ENCODE measurements around the gene FLVCR2.

DNA sequence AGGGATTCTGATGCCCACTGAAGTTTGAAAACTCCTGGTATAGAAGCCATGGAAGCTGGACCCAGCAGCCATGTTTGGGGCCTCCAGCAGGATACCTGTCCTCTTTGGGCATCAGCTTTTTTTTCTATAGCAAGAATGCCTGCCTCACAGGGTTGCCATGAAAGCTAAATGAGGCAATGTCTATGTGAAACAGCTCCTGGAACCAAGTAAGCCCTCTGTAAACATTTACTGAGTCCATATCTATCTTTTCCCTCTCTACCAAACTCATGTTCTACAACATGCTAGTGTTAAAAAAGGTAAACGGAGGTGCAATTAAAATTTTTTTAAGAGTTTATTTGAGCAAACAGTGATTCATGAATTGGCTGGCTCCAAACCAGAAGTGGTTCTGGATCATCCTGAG is 28.6 kb downstream of the FLVCR2 start:
- TF ChIP-seq, protein P1, sequence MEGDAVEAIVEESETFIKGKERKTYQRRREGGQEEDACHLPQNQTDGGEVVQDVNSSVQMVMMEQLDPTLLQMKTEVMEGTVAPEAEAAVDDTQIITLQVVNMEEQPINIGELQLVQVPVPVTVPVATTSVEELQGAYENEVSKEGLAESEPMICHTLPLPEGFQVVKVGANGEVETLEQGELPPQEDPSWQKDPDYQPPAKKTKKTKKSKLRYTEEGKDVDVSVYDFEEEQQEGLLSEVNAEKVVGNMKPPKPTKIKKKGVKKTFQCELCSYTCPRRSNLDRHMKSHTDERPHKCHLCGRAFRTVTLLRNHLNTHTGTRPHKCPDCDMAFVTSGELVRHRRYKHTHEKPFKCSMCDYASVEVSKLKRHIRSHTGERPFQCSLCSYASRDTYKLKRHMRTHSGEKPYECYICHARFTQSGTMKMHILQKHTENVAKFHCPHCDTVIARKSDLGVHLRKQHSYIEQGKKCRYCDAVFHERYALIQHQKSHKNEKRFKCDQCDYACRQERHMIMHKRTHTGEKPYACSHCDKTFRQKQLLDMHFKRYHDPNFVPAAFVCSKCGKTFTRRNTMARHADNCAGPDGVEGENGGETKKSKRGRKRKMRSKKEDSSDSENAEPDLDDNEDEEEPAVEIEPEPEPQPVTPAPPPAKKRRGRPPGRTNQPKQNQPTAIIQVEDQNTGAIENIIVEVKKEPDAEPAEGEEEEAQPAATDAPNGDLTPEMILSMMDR (IDR thresholded peaks at IDR 0.05; ENCODE audit: low read depth, low read length, poor library complexity, severe bottlenecking): no peak
- TF ChIP-seq EZH2phosphoT487 (IDR thresholded peaks at IDR 0.05; ENCODE audit: borderline replicate concordance, low read length): no peak

All from DOHH2 (cell line).